Measurements from ENCODE around the gene KDM6A.

Gene KDM6A

DNA sequence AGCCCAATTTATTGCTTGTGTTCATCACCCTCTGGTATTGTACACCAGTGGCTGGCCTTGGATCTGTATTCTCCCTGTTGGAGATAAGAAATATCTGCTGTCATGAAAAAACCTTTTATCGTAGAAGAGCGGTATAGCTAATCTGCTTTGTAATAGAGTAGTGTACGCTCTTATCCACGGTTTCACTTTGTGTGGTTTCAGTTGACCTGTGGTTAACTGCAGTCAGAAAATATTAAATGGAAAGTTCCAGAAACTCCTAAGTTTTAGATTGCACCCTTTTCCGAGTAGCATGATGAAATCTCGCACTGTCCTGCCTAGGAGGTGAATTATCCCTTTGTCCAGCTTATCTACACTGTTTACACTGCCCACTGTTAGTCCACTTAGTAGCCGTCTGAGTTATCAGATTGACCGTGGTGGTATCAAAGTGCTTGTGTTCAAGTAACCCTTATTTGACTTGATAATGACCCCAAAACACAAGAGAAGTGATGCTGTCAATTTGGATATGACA is 42.4 kb downstream of the KDM6A start:
- TF ChIP-seq CREB1 (IDR thresholded peaks at IDR 0.05; ENCODE audit: low read depth) (no peak), EGR1 (IDR thresholded peaks at IDR 0.05) (no peak), CEBPB (IDR thresholded peaks at IDR 0.05) (no peak), TEAD4 (IDR thresholded peaks at IDR 0.05) (no peak), RAD21 (IDR thresholded peaks at IDR 0.05; ENCODE audit: low read depth) (no peak), NFIC (IDR thresholded peaks at IDR 0.05) (no peak)

DNA sequence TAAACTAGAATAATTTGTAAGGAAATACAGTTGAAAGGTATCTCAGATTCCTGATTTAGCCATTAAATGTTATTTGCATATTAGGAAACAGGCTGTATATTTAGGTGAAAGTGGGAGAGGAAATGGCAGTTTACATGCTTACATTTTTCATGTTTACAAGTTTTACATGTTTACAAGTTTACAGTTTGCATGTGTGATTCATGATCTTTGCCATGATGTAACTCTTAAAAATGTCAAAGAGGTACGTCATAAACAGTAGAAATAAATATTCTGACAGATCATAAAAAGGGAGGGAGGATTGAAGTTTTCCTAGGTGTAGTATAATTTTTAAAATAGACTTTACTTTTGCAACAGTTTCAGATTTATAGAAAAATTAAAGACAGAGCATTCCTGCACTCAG is 45.7 kb downstream of the KDM6A start:
- no peak for TF ChIP-seq EP300 (IDR thresholded peaks at IDR 0.05; ENCODE audit: borderline replicate concordance)
- no peak for TF ChIP-seq YY1 (IDR thresholded peaks at IDR 0.05; ENCODE audit: low read depth)
- no peak for TF ChIP-seq RAD21 (IDR thresholded peaks at IDR 0.05; ENCODE audit: low read depth)
- no peak for TF ChIP-seq EGR1 (IDR thresholded peaks at IDR 0.05)
- TF ChIP-seq, protein P1, sequence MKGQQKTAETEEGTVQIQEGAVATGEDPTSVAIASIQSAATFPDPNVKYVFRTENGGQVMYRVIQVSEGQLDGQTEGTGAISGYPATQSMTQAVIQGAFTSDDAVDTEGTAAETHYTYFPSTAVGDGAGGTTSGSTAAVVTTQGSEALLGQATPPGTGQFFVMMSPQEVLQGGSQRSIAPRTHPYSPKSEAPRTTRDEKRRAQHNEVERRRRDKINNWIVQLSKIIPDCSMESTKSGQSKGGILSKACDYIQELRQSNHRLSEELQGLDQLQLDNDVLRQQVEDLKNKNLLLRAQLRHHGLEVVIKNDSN (IDR thresholded peaks at IDR 0.05), result no peak
- TF ChIP-seq FOXM1 (IDR thresholded peaks at IDR 0.05; ENCODE audit: borderline replicate concordance, low read depth), result no peak
- TF ChIP-seq TCF12 (IDR thresholded peaks at IDR 0.05; ENCODE audit: low read depth), result no peak
- no peak for TF ChIP-seq TAF1 (IDR thresholded peaks at IDR 0.05; ENCODE audit: low read depth)
- no peak for TF ChIP-seq TEAD4 (IDR thresholded peaks at IDR 0.05)
- TF ChIP-seq CEBPB (IDR thresholded peaks at IDR 0.05), result no peak
- TF ChIP-seq, protein P2, sequence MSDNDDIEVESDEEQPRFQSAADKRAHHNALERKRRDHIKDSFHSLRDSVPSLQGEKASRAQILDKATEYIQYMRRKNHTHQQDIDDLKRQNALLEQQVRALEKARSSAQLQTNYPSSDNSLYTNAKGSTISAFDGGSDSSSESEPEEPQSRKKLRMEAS (IDR thresholded peaks at IDR 0.05), result no peak
- TF ChIP-seq CREB1 (IDR thresholded peaks at IDR 0.05; ENCODE audit: low read depth), result no peak
- TF ChIP-seq NFIC (IDR thresholded peaks at IDR 0.05), result no peak

DNA sequence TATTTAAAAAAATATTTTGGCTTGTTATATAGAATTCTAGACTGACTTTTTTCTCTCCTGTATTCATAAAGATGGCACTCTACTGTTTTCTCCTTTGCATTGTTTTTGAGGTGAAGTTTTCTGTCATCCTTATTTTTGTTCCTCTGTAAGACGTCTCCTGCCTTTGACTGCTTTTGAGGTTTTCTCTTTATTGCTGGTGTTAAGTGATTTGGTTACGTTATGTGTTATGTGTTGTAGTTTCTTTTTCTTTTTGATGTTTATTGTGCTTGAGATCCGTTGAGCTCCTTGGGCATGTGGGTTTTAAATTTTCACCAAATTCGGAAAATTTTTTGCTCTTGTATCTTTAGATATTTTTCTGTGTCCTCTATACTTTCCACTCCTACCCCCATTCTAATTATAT is 50.0 kb downstream of the KDM6A start:
- TF ChIP-seq CEBPB (IDR thresholded peaks at IDR 0.05), result no peak
- TF ChIP-seq, protein P2 (IDR thresholded peaks at IDR 0.05), result no peak
- no peak for TF ChIP-seq ZBTB7A (IDR thresholded peaks at IDR 0.05; ENCODE audit: low read depth)
- no peak for TF ChIP-seq FOXM1 (IDR thresholded peaks at IDR 0.05; ENCODE audit: borderline replicate concordance, low read depth)
- no peak for TF ChIP-seq TAF1 (IDR thresholded peaks at IDR 0.05; ENCODE audit: low read depth)
- no peak for TF ChIP-seq TEAD4 (IDR thresholded peaks at IDR 0.05)
- no peak for TF ChIP-seq YY1 (IDR thresholded peaks at IDR 0.05; ENCODE audit: low read depth)
- TF ChIP-seq TCF12 (IDR thresholded peaks at IDR 0.05; ENCODE audit: low read depth), result no peak
- TF ChIP-seq, protein P3, sequence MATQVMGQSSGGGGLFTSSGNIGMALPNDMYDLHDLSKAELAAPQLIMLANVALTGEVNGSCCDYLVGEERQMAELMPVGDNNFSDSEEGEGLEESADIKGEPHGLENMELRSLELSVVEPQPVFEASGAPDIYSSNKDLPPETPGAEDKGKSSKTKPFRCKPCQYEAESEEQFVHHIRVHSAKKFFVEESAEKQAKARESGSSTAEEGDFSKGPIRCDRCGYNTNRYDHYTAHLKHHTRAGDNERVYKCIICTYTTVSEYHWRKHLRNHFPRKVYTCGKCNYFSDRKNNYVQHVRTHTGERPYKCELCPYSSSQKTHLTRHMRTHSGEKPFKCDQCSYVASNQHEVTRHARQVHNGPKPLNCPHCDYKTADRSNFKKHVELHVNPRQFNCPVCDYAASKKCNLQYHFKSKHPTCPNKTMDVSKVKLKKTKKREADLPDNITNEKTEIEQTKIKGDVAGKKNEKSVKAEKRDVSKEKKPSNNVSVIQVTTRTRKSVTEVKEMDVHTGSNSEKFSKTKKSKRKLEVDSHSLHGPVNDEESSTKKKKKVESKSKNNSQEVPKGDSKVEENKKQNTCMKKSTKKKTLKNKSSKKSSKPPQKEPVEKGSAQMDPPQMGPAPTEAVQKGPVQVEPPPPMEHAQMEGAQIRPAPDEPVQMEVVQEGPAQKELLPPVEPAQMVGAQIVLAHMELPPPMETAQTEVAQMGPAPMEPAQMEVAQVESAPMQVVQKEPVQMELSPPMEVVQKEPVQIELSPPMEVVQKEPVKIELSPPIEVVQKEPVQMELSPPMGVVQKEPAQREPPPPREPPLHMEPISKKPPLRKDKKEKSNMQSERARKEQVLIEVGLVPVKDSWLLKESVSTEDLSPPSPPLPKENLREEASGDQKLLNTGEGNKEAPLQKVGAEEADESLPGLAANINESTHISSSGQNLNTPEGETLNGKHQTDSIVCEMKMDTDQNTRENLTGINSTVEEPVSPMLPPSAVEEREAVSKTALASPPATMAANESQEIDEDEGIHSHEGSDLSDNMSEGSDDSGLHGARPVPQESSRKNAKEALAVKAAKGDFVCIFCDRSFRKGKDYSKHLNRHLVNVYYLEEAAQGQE (IDR thresholded peaks at IDR 0.05; ENCODE audit: low read depth), result no peak
- no peak for TF ChIP-seq EGR1 (IDR thresholded peaks at IDR 0.05)
- TF ChIP-seq, protein P1 (IDR thresholded peaks at IDR 0.05), result no peak
- no peak for TF ChIP-seq EP300 (IDR thresholded peaks at IDR 0.05; ENCODE audit: borderline replicate concordance)
- no peak for TF ChIP-seq CREB1 (IDR thresholded peaks at IDR 0.05; ENCODE audit: low read depth)
- TF ChIP-seq NFIC (IDR thresholded peaks at IDR 0.05), result no peak
- TF ChIP-seq RAD21 (IDR thresholded peaks at IDR 0.05; ENCODE audit: low read depth), result no peak

DNA sequence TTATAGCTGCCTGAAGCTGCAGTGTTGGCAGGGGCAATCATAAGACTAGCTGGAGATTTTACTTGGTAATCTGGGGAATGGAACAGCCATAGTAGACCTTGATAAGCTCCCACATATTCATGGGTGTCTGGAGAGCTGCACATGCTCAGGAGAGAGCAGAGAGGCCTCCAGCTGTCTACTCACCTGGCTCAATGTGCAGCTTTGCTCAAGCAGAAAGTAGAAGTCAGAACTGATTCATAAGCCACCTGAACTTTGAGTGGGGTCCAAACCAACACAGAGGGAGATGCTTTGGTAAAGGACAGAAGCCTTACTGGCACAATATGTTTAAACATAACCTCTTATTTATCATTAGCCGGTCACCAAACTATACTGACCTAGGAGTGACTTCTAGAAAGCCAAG is 54.4 kb downstream of the KDM6A start:
- no peak for TF ChIP-seq TAF1 (IDR thresholded peaks at IDR 0.05; ENCODE audit: low read depth)
- TF ChIP-seq, protein P2 (IDR thresholded peaks at IDR 0.05), result no peak
- TF ChIP-seq, protein P1 (IDR thresholded peaks at IDR 0.05), result no peak

DNA sequence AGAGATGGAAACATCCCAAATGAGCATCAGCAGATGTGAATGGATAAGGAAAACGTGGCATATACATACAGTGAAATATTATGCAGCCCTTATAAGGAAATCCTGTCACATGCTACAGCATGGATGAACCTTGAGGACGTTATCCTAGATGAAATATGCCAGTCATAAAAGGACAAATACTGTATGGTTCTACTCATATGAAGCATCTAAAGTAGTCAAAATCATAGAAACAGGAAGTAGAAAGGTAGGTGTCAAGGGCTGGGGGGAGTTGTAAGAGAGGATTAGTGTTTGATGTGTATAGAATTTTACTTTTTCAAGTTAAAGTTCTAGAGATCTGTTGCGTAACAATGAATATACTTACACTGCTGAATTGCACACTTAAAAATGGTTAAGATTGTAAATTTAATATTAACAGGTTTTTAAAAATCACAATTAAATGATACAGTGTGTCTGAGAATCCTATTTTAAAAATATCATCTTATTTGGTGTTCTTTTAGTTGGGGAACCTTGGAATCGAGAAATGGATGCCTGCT is 58.5 kb downstream of the KDM6A start:
- TF ChIP-seq FOXM1 (IDR thresholded peaks at IDR 0.05; ENCODE audit: borderline replicate concordance, low read depth), result no peak
- no peak for TF ChIP-seq RAD21 (IDR thresholded peaks at IDR 0.05; ENCODE audit: low read depth)
- TF ChIP-seq EP300 (IDR thresholded peaks at IDR 0.05; ENCODE audit: borderline replicate concordance), result no peak
- TF ChIP-seq TEAD4 (IDR thresholded peaks at IDR 0.05), result no peak
- no peak for TF ChIP-seq ZBTB7A (IDR thresholded peaks at IDR 0.05; ENCODE audit: low read depth)
- no peak for TF ChIP-seq CEBPB (IDR thresholded peaks at IDR 0.05)
- TF ChIP-seq TAF1 (IDR thresholded peaks at IDR 0.05; ENCODE audit: low read depth), result no peak
- TF ChIP-seq, protein P2 (IDR thresholded peaks at IDR 0.05), result no peak
- TF ChIP-seq EGR1 (IDR thresholded peaks at IDR 0.05), result no peak
- TF ChIP-seq, protein P1 (IDR thresholded peaks at IDR 0.05), result no peak
- TF ChIP-seq TCF12 (IDR thresholded peaks at IDR 0.05; ENCODE audit: low read depth), result no peak
- no peak for TF ChIP-seq YY1 (IDR thresholded peaks at IDR 0.05; ENCODE audit: low read depth)
- no peak for TF ChIP-seq CREB1 (IDR thresholded peaks at IDR 0.05; ENCODE audit: low read depth)
- TF ChIP-seq NFIC (IDR thresholded peaks at IDR 0.05), result no peak
- TF ChIP-seq, protein P3 (IDR thresholded peaks at IDR 0.05; ENCODE audit: low read depth), result no peak
